ENCODE data around the gene TXK. TPM values are rescaled to one million over a fixed set of nuclear protein-coding genes. Genes with fewer than 3 reads are reported as not detected.
A peak's percentile ranks its signal among the peaks of the same experiment; 100 is the strongest.

The TXK gene
- total RNA-seq, 1 experiment from 2014 or later, result 2.6 TPM

DNA sequence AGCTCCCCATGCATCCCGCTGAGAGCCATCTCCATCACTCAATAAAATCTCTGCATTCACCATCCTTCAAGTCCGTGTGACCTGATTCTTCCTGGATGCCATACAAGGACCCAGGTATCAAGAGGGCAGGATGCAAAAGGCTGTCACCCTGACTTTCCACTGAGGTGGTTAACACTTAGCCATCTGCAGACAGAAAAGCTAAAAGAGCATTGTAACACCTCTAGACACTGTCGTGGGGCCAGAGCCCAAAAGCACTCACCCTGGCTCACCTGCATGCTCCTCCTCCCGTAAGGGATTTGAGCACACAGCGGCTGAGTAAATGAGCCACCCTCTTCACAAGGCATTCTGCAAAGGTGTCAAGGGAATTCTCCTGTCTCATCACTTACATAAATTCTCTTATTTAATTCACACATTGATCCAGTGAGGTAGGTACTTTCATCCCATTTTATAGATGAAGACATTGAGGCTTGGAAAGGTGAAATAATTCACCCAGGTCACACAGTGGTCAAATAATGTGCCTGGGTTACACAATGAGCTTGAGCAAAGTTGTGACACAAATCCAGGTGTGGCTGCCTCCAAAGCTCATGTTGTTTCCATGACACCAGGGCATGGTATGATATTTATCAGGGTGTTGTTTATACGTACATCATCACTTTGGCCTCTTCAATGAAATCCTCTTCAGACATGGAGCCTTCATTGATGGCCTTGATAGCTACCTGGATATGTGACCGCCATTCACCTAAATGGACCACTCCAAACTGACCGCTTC is 48.0 kb downstream of the TXK start:
- no peaks in the 10 kb centered on the region for H4K20me1 ChIP-seq (ENCODE audit: insufficient read depth)
- CTCF ChIA-PET, result interaction anchor here (1.0 kb wide), 1 partner anchor 45 kb away, joined by 5 read pairs; no protein-coding TSS in a partner anchor
- TF ChIP-seq, protein P1, sequence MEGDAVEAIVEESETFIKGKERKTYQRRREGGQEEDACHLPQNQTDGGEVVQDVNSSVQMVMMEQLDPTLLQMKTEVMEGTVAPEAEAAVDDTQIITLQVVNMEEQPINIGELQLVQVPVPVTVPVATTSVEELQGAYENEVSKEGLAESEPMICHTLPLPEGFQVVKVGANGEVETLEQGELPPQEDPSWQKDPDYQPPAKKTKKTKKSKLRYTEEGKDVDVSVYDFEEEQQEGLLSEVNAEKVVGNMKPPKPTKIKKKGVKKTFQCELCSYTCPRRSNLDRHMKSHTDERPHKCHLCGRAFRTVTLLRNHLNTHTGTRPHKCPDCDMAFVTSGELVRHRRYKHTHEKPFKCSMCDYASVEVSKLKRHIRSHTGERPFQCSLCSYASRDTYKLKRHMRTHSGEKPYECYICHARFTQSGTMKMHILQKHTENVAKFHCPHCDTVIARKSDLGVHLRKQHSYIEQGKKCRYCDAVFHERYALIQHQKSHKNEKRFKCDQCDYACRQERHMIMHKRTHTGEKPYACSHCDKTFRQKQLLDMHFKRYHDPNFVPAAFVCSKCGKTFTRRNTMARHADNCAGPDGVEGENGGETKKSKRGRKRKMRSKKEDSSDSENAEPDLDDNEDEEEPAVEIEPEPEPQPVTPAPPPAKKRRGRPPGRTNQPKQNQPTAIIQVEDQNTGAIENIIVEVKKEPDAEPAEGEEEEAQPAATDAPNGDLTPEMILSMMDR (conservative IDR thresholded peaks at IDR 0.05), result no peak
- TF ChIP-seq EZH2 (IDR thresholded peaks at IDR 0.05; ENCODE audit: low read depth), result no peak

DNA sequence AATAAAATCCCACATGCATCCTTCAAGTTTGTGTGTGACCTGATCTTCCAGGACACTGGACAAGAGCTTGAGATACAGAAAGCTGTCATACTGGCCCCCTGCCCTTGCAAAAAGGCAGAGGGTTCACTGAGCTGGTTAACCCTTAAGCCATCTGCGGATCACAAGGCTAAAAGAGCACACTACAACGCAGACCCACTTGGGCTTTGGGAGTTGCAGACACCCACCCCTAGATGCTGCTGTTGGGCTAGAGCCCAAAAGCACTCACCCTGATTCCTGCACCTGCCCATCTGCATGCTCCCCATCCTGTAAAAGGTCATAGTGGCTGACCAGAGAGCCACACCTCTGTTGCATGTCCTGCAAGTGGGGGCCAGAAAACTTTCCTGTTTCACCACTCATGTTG is 51.1 kb downstream of the TXK start:
- peaks cover 32% of the 10 kb centered on the region for H3K9me3 ChIP-seq (ENCODE audit: insufficient read depth, low read depth)
- TF ChIP-seq EZH2 (IDR thresholded peaks at IDR 0.05; ENCODE audit: low read depth), result no peak
- TF ChIP-seq, protein P1 (conservative IDR thresholded peaks at IDR 0.05), result no peak
- H3K36me3 ChIP-seq (ENCODE audit: low read depth), result peaks cover 9% of the 10 kb centered on the region
- ChIA-PET CTCF (interaction anchor here (0.5 kb wide), 1 partner anchor 303 kb away, joined by 3 read pairs; no protein-coding TSS in a partner anchor), POLR2A (ENCODE audit: unreplicated experiment) (no interaction called here)
- H3K4me1 ChIP-seq (replicated peaks; ENCODE audit: insufficient read depth), result peaks cover 59% of the 10 kb centered on the region
- no peaks in the 10 kb centered on the region for H4K20me1 ChIP-seq (ENCODE audit: insufficient read depth)
- DNase-seq, result no peak
- no peaks in the 10 kb centered on the region for H3K27me3 ChIP-seq (ENCODE audit: insufficient read depth, low read depth)
- no TSS peak for BruUV-seq (replicated peaks)
- H3K27ac ChIP-seq, result no peak overlapping the region
- intact Hi-C loops (cut with micrococcal nuclease; ENCODE audit: unreplicated experiment), result loop anchor here (5.0 to 10.0 kb wide), 2 partner anchors 171 to 378 kb away; partner anchors contain the start of gene NFXL1
- peaks cover 32% of the 10 kb centered on the region for H3F3A ChIP-seq (ENCODE audit: insufficient read depth, low read depth)
- no peaks in the 10 kb centered on the region for H3K9me2 ChIP-seq (ENCODE audit: insufficient read depth)
- no peak overlapping the region for H3K4me2 ChIP-seq
- H3K79me2 ChIP-seq (ENCODE audit: low read depth), result no peaks in the 10 kb centered on the region
- no peak overlapping the region for H2AFZ ChIP-seq
- H3K4me3 ChIP-seq, result no peak overlapping the region

More for the DNA sequence above, 48.0 kb downstream of the TXK start:
- H2AFZ ChIP-seq, result no peak overlapping the region
- H3K4me1 ChIP-seq (replicated peaks; ENCODE audit: insufficient read depth), result peaks cover 29% of the 10 kb centered on the region
- no TSS peak for BruUV-seq (replicated peaks)
- no peaks in the 10 kb centered on the region for H3K9me2 ChIP-seq (ENCODE audit: insufficient read depth)
- peak overlapping the region; percentile 30; the same call in 1 of the 2 replicates for H3K27ac ChIP-seq
- H3K4me3 ChIP-seq, result no peak overlapping the region
- H3K36me3 ChIP-seq (ENCODE audit: low read depth), result peaks cover 5% of the 10 kb centered on the region; the same call in 1 of the 2 replicates
- H3K79me2 ChIP-seq (ENCODE audit: low read depth), result no peaks in the 10 kb centered on the region
- H3F3A ChIP-seq (ENCODE audit: insufficient read depth, low read depth), result peaks cover 3% of the 10 kb centered on the region; the same call in 1 of the 2 replicates
- no peak overlapping the region for H3K4me2 ChIP-seq
- H3K9me3 ChIP-seq (ENCODE audit: insufficient read depth, low read depth), result peaks cover 24% of the 10 kb centered on the region
- peak in 1 of 2 experiments; percentile 49 for DNase-seq
- intact Hi-C loops (cut with micrococcal nuclease; ENCODE audit: unreplicated experiment), result loop anchor here (10.0 kb wide), 1 partner anchor 381 kb away; no protein-coding TSS in a partner anchor
- H3K27me3 ChIP-seq (ENCODE audit: insufficient read depth, low read depth), result no peaks in the 10 kb centered on the region
- POLR2A ChIA-PET (ENCODE audit: unreplicated experiment), result no interaction called here

DNA sequence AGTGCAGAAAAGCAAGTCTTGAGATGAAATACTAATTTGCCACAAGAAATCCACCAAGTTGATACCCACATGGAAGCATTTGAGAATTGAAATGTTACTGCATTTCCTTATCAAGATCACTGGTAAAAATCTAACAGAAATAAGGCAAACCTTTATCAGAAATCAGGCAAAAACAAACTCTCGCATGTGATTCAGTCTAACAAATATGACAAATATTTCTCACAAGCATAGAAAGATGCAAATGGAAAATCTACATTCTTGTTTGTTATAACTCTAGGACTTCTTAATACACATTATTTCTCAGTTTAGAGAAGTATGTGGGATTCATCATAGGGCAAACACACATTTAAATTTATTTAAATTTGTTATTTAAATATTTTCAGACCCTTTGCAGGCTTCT is 52.9 kb downstream of the TXK start:
- TF ChIP-seq, protein P1 (conservative IDR thresholded peaks at IDR 0.05), result no peak
- no peak for TF ChIP-seq EZH2 (IDR thresholded peaks at IDR 0.05; ENCODE audit: low read depth)
- no peak overlapping the region for H3K4me3 ChIP-seq
- no peaks in the 10 kb centered on the region for H3K9me2 ChIP-seq (ENCODE audit: insufficient read depth)
- H3K36me3 ChIP-seq (ENCODE audit: low read depth), result peaks cover 9% of the 10 kb centered on the region
- ChIA-PET POLR2A (ENCODE audit: unreplicated experiment) (no interaction called here), CTCF (no interaction called here)
- DNase-seq, result peak in 1 of 2 experiments; percentile 77
- H2AFZ ChIP-seq, result no peak overlapping the region
- H3K4me2 ChIP-seq, result peak overlapping the region; percentile 73
- H3K9me3 ChIP-seq (ENCODE audit: insufficient read depth, low read depth), result peaks cover 32% of the 10 kb centered on the region
- peaks cover 53% of the 10 kb centered on the region for H3K4me1 ChIP-seq (replicated peaks; ENCODE audit: insufficient read depth)
- intact Hi-C loops (cut with micrococcal nuclease; ENCODE audit: unreplicated experiment), result loop anchor here (1.0 to 10.0 kb wide), 3 partner anchors 65 to 376 kb away; partner anchors contain the start of genes CNGA1, NFXL1 and NIPAL1
- no peaks in the 10 kb centered on the region for H3K79me2 ChIP-seq (ENCODE audit: low read depth)
- H3K27me3 ChIP-seq (ENCODE audit: insufficient read depth, low read depth), result no peaks in the 10 kb centered on the region
- peak overlapping the region; percentile 86 for H3K27ac ChIP-seq
- no peaks in the 10 kb centered on the region for H4K20me1 ChIP-seq (ENCODE audit: insufficient read depth)
- H3F3A ChIP-seq (ENCODE audit: insufficient read depth, low read depth), result peaks cover 32% of the 10 kb centered on the region
- BruUV-seq (replicated peaks), result no TSS peak
